Uterus (tissue), 2 donors: Measurements from ENCODE around the gene MLKL.

Experiments used
- CTCF ChIP-seq, 4 experiments: fragments of 200-600 bp in 2 of 4; fragments of 450-650 bp in 2 of 4; sonication (generic) in 2 of 4; IDR thresholded peaks; one replicate each; pipeline ENCODE4 v1.5.1; 2016 to 2019; ENCODE audit warnings: antibody characterized with exemption in 4 of 4, mild to moderate bottlenecking in 2 of 4, moderate library complexity in 1 of 4
- POLR2A ChIP-seq, 2 donors: fragments of 450-650 bp; IDR thresholded peaks; one replicate each; pipeline ENCODE4 v1.6.1; 2016; ENCODE audit warnings: antibody characterized with exemption in 2 of 2, mild to moderate bottlenecking in 1 of 2, moderate library complexity in 1 of 2

GRCh38 chr16:74627506-74628220, 73.0 kb downstream of the MLKL start:
- no peak for TF ChIP-seq CTCF (IDR thresholded peaks at IDR 0.05)
- no peak for TF ChIP-seq POLR2A (IDR thresholded peaks at IDR 0.05)
